Fibroblast of gingiva (primary cell): Measurements from ENCODE around the gene TPBG.
A peak's percentile ranks its signal among the peaks of the same experiment; 100 is the strongest.
"Not testable (repeated sequence)": the region's sequence is repeated elsewhere in the genome, so short reads cannot be mapped to it uniquely, and the experiment has no call there.

Source experiments
- DNase-seq: peaks from one replicate; pipeline ENCODE4 v3.0.0-alpha.2; 2011; ENCODE audit warnings: low read depth

Gene TPBG

DNA sequence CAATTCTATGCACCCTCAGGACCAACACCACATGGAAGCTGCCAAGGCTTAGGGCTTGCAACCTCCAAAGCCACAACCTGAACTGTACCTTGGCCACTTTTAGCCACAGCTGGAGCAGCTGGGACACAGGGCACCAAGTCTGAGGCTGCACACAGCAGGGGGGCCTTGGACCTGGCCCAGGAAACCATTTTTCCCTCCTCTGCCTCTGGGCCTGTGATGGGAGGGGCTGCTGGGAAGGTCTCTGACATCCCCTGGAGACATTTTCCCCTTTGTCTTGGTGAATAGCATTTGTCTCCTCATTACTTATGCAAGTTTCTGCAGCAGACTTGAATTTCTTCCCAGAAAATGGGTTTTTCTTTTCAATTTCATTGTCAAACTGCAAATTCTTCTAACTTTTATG, 13.0 kb downstream of the TPBG start:
- no peak for DNase-seq

DNA sequence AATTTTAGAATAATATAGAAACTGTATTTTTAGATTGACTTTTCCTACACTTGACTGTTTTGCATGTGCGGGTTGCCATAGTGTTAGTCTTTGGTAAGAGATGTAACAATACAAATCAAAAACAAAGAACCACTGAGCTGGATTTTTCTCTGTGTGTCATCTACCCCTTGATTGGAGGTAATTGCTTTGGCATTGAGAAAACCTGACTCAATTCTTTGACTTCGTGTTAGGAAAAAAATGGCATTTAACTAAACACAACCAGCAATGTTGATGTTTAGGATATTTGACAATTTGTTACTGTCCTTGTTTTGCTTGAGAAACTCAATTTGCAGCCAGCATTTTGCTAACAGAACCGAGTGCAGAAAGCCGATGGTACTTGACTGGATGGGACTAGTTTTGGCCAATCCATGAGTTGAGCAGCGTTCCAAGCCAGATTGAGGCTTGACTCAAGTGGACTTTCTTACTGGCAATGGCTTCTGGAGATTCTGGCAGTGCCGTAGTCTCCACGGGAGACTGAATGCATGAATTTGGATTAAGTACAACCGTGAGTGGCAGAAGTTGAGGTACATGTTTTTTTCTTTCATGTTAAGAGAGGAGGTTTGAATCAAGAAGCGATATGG, 17.1 kb downstream of the TPBG start:
- DNase-seq = peak; percentile 73

DNA sequence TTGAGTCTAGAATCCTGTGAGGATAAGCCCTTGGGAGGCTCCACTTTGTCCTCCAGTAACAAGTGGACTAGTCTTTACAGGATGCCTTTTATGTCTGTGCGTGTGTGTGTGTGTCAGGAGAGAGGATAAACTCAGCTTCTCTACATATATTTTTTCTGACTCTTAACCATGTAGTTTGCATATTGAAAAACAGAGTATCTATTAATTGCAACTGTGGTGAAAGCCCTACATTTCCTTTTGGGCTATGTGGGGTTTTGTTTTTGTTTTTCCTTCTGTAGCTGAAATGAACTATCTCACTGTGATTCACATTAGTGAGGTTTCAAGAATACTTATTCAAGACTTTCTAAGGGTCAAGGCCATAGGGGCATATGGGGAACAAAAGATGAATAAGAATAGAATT, 17.7 kb downstream of the TPBG start:
- DNase-seq = no peak

DNA sequence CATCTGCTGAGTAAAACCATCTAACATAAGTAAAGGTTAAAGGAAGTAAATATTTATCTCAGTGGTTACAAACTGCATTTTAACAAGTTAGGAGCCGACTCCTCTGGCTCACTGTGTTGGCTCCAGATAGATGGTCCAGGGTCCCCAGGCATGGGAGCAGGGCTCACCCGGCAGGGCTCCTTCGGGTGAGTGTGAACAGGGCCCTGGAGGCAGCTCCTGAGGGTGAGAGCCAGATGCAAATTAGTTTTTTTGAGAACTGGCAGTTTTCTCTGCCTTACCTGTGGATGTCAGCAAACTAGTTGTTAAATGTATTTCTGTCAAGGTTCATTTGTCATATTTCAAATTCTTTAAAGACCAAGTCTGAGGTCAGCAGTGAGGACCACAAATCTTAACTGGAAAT, 21.5 kb downstream of the TPBG start:
- DNase-seq = no peak

DNA sequence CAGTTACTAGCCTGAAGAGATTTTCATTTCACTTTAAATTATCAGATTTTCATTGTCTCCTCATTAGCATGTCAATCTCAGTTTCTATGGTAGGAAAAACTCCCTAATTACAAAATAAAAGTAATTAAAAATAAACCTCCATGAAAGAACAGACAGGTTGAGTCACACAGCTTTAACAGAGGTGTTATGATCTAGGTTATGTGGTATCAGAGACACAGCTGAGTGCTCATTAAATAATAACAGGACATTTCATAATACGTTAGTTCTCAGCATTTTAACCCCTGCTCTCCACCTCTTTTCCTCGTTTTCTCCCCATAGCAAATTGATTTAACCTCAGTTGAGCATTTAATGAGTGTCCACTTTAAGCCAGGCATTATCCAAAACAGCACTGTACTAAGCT, 21.9 kb downstream of the TPBG start:
- no peak for DNase-seq

DNA sequence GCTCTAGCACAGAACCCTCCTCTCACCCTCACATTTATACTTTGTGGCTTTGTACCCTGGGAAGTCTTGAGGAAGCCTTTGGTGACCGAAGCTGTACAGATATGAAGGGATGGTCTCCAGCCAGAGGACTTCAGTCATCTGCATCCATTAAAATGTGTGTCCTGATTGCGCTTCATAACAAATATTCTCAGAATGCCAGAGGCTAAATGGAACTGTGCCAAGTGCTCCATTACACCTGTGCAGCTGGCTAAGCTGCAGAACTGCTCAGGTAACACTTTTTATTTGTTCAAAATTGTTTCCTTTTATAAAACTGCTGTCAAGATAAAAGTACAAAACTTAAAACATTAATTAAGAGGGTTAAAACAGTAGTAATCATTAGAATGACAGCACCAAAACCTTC, 22.3 kb downstream of the TPBG start:
- DNase-seq = no peak

DNA sequence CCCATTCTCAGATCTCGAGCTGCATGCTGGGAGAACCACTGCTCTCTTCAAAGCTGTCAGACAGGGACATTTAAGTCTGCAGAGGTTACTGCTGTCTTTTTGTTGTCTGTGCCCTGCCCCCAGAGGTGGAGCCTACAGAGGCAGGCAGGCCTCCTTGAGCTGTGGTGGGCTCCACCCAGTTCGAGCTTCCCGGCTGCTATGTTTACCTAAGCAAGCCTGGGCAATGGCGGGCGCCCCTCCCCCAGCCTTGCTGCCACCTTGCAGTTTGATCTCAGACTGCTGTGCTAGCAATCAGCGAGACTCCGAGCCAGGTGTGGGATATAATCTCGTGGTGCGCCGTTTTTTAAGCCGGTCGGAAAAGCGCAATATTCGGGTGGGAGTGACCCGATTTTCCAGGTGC, 31.2 kb downstream of the TPBG start:
- DNase-seq = not testable (repeated sequence)

DNA sequence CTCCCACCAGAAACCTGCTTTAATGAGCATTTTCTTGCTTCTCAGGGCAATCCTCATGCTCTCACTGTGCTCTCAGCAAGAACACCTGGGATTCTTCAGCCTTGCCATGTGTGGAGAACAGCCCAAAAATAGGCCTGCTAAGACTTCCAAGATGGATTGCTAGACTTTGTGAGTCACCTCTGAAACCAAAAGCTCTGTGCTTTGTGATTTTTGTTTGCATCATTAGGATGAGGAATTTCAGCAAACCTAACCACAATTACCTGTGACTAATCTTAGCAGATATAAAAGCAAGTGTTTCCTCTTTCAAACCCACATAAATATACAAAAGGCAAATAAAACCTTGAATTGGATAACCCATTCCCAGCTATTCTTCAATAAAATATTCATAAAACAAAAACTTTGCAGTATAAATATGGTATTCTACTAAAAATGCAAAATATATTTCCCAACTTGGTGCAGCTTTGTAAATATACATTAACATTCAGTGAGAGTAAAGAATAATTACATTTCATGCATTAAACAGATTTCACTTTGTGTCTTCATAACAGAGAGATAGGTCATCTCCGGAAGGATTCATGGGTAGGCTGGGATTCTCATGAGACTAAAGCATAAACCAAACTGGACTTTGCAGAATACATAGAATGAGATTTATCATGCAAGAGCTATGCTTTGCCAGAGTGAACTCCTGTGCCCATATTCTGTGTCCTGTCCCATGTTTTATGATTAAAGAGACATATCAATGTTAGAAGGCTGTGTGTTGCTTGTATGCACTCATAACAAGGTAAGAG, 33.5 kb downstream of the TPBG start:
- peak; percentile 67 for DNase-seq

DNA sequence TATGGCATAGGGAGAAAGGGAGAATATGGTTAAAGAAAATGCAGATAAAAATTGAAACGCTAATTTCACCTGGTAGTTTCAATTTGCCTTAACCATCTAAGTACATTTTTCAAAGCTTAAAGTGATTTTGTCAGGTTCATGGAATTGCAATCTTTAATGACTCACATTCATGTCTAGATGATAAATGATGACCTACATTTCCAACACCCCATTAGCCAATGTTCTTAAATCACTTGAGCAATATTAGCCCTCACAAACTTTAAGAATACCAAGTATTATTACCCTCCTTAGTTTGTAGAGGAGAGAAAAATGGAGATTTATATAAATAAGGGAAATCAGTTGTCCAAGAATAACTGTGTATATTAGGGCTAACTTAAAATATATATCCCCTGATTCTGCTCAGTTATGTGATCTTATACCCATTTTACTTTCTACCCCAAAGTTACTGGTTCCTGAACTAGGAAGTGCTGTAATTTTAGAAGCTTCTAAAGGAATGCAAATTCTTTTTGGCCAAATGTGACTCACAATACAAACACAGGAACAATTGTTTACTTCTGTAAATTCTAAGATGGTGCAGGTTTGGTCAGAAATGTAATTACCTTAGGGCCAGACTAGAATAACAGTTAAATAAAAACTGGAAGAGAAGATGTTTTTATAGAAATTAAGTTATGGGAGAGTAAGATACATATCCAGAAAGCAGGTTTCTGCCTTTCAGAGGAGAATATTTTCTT, 34.5 kb downstream of the TPBG start:
- peak; percentile 47 for DNase-seq

DNA sequence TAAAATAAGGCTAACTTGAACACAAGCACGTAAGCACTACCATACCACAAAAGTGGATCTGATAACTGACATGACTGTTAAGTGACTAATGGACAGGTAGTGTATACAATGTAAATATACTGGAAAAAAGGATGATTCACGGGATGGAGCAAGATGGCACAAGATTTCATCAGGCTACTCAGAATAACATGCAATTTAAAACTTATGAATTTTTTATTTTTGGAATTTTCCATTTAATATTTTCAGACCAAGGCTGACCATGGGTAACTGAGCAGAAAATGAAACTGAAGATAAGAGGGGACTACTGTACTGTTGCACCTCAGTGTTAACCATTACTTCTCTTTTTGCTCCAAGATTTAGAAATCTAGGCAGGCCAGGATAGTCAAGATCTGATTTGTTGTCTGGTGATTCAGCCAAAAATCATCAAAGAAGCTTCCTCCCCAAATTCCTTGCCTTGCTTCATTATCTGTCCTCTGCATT, 45.4 kb downstream of the TPBG start:
- DNase-seq = peak; percentile 57

DNA sequence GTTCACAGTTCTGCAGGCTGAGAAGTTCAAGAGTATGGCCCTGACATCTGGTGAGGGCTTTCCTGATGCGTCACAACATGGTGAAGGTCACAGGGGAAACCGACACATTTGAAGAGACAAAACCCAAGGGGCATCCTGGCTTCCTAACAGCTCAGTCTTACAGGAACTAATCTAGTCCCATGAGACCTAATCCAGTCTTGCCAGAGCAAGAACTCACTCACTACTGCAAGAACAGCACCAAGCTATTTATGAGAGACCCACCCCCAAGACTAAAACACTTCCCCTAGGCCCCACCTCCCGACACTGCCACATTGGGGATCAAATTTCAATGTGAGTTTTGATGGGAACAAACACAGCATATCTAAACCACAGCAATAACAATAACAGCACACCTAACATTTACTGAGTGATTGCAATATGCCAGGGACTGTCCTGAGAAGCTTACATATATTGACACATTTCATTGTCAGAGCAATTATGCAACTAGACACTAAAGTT, 46.6 kb downstream of the TPBG start:
- peak; percentile 59 for DNase-seq

DNA sequence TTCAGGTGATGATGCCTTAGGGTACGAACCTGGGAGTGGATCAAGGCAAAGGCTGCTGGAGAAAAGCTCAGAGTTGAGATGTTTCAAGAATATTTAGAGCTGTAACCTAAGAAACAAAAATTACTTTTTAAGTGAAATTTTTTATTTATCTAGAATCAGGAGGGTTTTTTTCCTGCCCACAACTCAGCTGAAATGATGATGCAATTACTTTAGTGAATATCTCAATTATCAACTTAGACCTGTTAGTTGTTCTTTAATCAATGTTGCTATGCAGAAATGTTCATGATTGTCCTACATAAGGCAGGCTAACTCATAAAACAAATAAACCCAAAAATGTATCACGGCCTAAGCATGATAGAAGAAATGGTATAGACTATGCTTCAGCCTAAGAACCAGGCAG, 50.3 kb downstream of the TPBG start:
- DNase-seq = no peak

DNA sequence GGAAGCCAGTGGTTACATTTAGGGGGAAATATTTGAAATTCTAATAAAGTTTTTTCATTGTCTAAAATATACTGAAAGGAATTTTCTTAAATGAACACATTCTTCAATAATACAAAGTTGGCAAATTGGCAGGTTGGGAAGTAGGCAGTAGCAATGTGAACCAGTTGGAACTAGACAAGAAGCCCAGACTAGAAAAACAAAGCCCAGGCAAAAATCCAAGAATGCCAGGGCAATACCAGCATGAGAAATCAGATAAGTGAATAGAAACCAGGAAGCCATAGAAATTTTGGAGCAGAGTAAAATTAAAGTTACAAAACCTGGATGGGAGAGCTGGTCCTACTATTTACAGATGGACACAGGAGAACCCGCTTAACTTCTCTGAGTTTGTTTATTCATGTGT, 52.2 kb downstream of the TPBG start:
- peak; percentile 72 for DNase-seq

DNA sequence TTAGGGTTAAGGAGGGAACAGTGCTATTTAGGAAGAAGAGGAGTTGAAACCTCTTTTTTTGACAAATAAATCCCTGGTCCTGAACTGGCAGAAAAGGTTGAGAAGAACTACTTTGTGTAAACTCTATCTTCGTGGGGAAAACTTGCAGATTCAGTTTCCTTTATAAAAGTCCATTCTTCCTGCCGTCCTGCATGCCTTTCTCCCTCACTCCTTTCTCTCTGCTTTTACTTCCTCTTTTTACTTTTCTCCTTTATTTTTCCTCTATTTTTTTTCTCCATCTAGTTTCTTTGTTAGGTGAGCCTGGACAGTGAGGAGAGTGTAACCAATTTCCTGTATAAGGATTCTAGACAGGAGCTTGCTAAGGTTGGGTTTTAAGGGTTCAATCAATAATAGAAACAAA, 52.7 kb downstream of the TPBG start:
- DNase-seq = no peak
